Measurements from ENCODE around the gene PDPN.

DNA sequence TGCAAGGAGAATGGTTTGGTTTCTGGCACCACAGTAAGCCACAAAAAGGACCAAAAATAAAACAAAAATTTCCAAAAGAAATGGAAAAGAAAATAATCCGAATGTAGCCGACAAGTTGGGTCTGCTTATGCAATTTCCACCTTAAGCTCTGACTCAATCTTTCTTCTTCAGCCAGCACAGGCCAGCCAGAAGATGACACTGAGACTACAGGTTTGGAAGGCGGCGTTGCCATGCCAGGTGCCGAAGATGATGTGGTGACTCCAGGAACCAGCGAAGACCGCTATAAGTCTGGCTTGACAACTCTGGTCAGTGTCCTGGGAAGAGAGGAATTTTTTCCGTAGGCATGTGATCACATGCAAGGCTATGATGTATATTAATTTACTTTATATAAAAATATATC is 23.4 kb downstream of the PDPN start:
- TF ChIP-seq, protein P1, sequence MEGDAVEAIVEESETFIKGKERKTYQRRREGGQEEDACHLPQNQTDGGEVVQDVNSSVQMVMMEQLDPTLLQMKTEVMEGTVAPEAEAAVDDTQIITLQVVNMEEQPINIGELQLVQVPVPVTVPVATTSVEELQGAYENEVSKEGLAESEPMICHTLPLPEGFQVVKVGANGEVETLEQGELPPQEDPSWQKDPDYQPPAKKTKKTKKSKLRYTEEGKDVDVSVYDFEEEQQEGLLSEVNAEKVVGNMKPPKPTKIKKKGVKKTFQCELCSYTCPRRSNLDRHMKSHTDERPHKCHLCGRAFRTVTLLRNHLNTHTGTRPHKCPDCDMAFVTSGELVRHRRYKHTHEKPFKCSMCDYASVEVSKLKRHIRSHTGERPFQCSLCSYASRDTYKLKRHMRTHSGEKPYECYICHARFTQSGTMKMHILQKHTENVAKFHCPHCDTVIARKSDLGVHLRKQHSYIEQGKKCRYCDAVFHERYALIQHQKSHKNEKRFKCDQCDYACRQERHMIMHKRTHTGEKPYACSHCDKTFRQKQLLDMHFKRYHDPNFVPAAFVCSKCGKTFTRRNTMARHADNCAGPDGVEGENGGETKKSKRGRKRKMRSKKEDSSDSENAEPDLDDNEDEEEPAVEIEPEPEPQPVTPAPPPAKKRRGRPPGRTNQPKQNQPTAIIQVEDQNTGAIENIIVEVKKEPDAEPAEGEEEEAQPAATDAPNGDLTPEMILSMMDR (IDR thresholded peaks at IDR 0.05), result no peak
- TF ChIP-seq POLR2A (IDR thresholded peaks at IDR 0.05), result no peak
- TF ChIP-seq EP300 (IDR thresholded peaks at IDR 0.05), result no peak
